SIG-M5 (cell line): ENCODE results near the gene MED6.

Source experiments
- DNase-seq: peaks from one replicate; lab custom pipeline; 2025; lab: John Stamatoyannopoulos, UW

The MED6 gene, protein sequence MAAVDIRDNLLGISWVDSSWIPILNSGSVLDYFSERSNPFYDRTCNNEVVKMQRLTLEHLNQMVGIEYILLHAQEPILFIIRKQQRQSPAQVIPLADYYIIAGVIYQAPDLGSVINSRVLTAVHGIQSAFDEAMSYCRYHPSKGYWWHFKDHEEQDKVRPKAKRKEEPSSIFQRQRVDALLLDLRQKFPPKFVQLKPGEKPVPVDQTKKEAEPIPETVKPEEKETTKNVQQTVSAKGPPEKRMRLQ

DNA sequence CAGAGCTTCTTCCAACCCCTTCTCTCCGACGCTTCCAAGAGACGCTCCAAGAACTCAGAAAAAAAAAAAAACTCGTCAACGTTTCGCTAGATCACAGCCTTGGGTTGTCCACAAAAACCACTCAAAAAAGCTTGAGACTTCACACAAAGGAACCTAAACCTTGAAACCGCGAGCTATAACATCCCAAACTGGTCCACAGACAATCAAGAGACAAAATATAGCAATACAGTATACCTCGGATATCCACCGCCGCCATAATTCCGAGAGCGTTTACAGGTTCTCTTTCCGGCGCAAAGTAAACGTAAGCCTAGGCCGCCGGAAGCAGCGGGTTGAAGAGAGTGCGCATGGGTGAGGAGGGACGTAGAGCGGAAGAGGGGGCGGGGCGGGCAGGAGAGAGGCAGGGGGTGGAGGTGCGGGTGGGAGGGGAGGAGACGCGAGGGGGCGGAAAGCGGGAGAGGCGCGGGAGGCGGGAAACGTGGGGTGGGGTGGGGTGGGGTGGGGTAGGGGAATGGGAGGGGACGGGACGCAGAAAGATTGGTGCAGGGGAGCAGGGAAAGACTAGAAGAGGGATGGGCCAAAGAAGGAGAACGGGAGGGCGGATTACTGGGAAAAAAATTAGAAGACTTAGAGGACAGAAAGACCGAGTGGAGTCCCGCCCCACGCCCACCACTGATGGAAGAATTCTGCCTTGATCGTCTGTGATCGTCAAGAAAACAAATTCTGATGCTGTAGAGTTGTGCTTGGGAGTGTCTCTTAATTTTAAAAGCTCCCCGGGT lies at the start of gene MED6:
TSS of gene MED6 (minus strand) at position 274 of the 776 bp plus-strand sequence. CDS start at position 256, 18 bp downstream.
- DNase-seq = peak; percentile 23

DNA sequence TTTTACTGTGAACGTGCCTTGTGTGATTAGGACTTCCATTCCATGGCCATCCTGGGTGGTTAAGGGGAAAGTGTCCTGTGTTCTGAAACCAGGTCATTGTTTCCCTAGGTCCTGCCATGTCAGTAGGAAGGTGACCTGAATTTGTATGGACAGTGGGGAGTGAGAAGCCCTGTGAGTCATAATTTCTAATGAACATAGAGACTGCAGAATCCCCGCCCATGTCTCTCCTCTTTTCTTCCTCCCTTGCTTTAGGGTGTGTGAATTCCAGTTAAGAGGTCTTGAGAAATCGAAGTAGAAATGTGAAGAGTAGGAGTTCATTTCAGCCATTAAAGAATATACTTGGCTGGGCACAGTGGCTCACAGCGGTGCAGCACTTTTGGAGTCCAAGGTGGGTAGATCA lies 49.3 kb upstream of the MED6 start:
- no peak for DNase-seq

DNA sequence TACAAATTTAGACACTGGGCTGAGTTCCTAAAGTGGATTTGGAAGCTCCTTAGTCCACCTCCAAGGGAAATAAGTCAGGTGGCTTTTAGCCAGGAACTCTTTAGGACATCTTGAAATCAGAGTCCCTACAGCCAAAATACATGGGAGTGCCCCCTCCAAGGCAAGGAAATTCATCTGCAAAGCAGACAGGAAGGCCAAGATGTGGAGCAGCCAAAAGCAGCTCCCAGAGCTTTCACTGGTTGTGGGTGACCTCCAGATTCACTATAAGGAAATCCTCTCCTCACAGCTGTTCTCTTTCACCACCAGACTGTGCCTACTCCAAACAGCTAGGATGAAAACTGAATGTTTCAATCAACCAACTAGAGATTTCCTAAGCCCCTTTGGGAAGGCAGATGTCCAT lies 47.9 kb upstream of the MED6 start:
- DNase-seq = no peak

DNA sequence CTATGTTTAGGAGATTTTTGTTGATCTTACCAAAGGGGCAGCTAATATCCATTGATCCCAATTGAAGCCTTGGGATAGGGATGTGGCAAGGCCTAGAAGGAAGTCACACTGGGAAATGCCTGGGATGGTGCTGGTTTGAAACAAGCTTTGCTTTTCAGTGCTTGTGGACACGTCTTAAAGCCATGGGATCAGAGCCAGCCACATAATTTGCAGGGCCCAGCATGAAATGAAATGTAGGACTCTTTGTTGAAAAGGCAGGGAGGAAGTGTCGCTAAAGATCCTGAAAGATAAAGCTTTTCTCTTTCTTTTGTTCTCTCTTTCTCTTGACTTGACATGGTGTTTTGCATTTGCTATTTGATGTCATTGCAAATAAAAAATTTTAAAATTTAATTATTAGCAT lies 46.2 kb upstream of the MED6 start:
- no peak for DNase-seq

DNA sequence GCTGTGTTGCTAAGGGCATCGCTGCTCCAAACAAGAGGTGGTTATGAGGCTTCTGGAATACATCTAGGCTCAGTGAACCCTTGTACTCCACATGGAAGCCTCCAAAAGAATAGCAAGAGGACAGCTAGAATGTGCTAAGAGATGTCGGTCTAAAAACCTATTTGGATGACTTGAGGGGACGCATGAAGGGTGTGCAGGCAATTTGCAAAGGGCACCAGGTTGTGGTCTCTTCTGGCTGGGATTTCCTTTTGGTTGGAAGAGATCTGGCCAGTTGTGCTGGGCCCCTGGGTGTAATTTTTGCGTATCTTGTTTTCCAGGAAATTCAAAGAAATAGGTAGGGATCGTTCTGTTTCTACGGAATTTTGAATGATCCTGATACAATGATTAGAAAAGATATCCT lies 45.4 kb upstream of the MED6 start:
- no peak for DNase-seq

DNA sequence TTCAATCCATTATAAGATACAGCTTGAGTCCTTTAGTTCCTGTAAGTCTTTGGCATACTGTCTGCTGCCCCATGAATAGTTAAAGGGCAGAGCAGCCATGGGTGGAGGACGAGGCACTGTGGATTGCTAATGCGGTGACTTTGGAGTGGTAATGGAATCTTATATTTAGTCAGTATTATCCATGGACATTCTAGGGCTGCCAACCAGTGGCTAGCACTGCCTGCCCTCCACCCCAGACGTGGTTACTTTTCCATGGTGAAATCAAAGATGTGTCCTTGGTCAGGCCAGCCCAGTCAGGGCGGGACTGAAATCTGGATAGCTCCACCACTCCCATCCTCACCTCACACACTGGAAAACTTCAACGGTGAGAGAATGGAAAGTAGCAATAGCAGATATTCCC lies 43.5 kb upstream of the MED6 start:
- DNase-seq = no peak

DNA sequence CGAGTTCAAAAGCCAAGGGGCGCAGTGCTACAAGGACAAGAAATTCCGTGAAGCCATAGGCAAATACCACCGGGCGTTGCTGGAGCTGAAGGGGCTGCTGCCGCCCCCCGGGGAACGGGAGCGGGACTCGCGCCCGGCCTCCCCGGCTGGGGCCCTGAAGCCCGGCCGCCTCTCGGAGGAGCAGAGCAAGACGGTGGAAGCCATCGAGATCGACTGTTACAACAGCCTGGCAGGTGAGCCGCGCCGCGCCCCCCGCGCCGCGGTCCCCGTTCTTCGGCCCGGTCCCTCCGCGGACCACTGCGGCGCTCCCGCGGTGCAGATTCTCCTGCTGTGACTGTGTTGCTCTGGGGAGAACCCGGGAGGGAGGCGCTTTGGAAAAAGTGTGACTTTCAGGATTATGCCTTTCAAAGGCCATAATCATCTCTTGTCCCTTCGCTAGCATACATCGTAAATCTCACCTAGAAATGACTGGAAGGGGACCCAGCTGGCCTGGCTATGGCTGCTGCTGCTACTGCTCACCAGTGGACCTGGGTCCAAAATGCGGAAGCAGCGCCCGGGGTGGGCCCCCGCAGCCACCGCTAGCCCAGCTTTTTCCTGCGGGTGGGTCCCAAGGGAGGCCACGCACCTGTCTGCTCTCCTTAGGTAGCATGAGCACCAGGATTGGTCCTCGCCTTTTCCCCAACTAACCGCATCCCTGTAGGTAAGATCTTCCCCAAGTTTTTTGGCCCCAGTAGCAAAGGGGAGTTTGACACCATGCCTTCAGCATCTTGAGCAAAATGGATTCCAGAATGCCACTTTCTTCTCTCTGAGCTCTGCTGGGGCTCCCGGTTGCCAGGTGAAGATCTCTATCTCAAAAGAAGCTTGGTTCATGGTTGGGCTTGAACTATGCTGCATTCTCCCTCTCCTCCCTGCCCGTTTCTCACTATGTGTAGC lies 42.1 kb upstream of the MED6 start:
- no peak for DNase-seq

DNA sequence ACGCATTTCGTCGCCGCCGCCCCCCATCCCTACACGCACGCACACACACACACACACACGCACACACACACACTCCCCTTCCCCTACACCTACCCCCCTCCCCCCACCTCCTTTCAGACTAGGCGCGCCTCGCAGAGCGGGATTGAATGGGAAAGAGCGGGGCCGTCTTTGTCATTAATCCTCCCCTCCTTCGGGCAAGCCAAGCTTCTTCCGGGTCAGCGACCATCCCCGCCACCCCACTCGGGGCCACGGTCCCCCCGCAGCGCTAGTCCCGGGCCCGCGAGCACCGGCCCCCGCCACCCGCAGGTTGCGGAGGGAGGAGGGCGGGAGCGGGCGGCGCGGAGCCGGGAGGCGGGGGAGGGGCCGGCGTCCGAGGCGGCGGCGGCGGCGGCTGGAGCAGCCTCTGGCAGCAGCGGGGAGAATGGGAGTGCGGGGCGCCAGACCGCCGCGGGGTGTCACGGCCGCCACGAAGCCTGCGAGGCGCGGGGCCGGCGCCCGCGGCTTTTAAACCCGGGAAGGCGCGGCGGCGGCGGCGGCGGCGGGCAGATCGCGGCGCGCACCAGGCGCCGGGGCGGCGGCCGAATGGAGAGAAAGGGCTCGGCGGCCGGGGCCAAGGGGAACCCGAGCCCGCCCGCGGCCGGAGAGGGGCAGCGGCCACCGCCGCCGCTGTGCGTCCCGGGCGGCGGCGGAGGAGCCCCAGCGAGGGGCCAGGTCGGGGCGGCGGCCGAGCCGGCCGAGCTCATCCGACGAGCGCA lies 41.3 kb upstream of the MED6 start, which contains the start of gene TTC9:
TSS of gene TTC9 (plus strand) at position 369 of the 755 bp plus-strand sequence. CDS start at position 583, 214 bp downstream.
- DNase-seq = no peak

DNA sequence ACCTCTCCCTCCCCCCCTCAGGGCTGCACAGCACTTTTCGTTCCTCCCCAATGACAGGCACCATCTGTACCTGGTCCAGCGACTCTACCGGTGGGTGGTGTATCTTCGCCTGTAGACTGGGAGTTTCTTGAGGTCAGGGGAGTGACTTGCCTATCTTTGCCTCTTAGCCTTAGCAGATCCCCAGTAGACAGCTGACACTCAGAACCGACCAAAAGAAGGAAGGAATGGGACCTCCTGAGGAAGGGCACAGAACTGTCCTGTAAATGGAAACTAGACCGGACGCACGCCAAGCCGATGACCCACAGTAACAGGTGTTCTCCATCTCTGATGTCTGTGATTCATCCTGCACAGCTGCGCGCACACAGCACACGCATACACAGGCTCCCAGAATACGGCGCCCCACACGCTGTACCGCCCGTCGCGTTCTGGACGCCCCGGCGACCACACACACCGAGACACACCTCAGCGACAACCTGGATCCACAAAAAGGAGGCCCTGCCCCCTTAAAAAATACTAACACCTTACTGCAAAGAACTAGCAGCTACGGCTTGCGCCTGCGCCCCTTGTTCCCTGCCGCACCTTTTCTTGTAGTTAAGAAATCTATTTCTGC lies 40.6 kb upstream of the MED6 start:
- no peak for DNase-seq

DNA sequence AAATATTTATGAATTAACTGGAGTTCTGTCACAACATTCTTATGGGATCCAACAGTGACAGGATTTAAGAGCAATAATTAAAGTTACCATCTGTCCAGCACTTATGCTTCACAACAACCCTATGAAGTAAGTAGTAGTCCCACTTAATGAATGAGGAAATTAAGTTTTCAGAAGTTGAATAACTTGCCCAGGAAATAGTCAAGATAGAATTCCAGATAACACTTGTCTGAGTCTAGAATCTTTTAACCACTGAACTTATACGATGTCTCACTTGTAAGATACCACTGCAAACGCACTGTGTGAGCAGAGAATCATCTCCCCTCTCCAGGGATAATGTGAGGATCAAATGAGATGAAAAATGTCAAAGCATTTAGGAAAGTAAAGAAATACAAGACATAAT lies 38.0 kb upstream of the MED6 start:
- DNase-seq = no peak

DNA sequence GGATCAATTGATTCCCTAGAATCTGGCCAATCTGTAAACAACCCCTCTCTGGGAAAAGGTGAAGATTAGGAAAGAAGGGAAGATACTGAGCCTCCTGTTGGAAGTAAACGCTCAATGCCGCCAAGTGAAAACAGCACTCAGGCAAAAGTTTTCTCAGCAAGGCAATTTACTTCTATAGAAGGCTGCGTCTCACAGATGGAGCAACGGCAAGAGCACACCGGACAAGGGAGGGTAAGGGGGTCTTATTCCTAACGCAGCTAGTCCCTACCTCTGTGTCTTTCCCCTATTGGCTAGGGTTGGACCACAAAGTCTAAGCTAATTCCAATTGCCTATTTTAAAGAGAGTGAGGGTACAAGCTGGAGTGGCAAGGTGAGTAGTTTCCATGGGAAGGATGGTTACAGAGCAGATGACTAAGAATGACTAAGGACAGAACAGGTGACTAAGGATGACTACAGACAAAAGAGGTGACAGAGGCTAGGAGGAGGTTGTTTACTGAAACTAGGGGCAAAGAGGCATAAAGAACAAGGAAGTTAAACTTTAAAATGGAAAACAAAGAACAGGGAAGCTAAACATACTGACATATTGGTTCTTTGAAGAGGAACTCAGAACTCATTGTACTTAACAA lies 35.6 kb upstream of the MED6 start:
- no peak for DNase-seq

DNA sequence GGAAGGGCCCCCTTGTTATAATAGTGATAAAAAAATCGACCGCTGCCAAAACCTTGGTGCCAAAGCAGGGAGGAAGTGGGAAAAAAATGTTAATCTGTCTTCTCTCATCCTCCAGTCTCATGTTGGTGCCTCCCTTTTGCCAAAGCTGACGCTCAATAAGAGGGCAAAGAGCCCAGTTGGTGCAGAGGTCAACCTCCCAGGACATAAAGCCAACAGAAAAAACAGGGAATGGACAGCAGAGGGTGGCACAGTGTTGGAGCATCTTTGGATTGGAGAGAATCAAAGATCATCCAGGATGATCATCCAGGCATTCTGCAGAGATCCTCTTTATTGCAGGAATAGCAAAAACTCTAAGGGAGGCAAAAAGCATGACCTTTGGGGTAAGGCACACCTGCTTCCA lies 31.5 kb upstream of the MED6 start:
- no peak for DNase-seq

DNA sequence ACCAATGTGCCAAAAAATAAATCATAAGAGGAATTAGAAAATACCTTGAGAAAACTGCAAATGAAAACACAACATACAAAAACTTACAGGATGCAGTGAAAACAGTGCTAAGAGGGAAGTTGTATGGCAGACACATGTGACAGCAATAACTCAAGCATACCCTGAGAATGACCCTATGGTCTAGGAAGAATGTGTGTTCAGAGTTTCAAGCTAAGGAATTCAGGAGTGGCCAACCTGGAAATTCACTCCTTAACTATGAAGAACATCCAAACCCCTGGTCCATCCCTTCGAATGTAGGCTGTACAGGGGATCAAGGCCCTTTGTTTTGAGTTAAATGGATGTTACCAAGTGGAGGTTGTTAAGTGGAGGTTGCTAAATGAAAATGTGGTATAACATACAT lies 24.5 kb upstream of the MED6 start:
- DNase-seq = no peak

DNA sequence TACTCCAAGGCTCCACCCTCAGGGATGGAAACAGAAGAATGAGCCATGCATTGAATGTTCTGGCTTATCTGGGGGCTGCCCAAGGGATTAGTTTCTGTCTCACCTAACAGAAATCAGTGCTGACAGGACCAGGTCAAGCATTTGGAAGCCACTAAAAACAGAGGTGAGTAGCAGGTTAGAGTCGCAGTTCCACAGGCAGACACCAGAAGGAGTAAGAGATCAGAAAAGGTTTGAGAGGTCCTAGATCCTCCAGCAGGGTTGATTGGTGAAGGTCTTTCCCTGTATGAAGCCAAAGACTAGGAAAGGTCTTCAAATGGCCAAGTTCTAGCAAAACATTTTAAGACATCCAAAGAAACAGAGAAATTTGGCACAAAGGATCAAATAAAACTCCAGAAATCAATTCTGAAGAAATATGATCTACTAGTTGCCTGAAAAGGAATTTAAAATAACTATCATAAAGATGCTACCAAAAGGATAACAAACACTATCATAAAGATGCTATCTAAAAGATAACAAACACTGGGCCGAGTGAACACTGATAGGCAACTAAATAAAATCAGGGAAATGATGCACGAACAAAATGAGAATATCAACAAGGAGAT lies 21.8 kb upstream of the MED6 start:
- no peak for DNase-seq

DNA sequence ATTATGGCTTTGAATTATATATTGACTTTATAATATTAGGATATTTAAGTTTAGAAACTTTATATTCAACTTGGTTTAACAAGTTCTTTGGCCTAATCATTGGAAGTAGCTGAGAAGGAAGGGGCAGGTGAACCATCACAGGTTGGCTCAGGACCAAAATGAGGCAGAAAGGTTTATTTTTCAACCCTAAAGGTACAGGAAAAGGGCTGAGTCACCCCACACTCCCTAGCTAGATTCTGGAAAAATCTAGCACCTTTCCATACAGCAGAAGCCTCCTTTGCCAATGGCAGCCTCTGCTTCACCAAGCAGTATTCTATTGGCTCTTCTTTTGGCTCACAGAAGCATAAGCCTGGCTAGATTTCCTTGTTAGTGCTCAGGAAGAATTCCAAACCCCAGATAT lies 19.3 kb upstream of the MED6 start:
- DNase-seq = no peak

DNA sequence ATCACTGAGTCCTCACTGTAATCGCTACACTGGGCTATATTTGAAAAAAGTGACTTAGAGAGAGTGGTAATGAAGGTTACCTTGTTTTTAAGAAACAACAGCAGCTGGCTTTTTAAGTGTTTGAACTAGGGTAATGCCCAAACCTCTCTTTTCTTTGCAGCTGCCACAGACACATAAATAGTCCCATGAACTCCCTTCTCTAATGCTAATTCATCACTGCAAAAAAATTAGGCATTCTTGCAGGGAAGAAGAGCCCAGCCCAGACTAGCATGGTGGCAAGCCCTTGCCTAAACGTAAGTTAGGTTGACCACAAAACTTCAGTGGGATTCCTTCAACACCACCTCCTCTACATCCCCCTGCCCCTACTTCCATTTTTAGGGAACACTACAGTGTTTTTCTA lies 17.9 kb upstream of the MED6 start:
- no peak for DNase-seq

DNA sequence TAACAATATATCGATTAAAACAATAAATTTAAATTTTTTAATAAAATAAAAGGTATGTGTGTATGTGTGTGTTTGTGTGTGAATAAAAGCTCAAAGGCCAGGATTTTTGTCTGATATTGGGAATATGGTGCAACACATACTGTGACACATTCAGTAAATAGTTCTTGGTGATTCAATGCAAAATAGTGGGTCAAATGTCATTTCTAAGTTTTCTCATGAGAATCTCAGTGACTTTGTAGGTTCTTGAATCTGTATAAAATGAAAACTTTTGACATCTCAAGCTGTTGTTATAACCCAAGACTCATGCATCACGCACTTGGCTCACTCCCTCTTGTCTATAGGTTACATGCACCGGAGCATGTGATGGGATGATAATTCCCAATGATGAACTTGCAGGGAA lies 16.2 kb upstream of the MED6 start:
- no peak for DNase-seq

DNA sequence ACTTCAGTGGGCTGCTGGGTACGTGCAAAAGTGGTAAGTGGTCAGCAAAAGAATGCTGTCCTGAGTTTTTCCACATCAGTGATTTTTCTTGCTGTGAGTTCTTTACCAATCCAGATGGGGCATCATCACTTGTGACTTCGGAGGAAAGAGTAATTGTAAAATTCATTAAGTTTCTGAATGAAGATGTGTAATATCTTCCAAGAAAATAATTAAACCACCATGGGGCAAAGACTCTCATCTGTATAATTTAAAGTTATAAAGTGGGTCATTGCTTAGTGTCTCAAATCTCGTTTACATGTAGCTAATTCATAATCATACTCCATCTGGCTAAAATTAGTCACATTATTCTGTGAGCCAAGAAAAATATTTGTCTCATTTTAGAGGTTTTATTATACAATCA lies 10.8 kb upstream of the MED6 start:
- no peak for DNase-seq

DNA sequence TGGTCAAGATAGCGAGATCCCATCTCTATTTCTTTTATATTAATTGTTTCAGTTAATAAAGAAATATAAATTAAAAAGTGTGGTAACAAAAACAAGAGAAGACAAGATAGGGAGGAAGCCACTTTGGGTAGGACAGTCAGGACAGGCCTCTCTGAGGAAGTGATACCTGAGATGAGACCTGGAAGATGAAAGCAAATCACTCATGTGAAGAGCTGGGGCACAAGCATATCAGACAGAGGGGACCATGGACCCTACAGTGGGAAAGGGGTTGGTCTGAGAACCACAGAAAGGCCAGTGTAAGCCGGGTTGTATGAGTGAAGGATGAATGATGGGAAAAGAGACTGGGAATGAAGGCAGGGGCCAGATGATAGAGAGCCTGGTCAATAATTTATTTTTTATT lies 1.8 kb upstream of the MED6 start:
- DNase-seq = no peak

DNA sequence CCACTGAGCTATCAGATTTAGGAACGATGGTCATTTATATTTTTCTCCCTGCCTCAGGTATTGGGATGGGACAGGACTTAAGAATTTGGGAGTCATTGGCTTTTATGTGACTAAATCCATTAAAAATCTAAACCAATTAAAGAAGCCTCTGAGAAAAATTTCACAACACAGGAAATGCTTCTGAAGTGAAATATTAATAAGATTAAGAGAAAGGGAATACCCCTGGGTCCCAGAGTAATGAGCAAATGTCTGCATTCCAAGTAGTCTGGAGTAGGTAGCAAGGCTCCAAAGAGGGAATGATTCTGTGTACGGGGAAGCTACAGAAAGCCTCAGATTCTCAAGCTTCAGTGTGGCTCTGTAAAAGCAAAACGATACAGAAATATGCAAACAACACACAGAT lies 707 bp upstream of the MED6 start:
- no peak for DNase-seq

DNA sequence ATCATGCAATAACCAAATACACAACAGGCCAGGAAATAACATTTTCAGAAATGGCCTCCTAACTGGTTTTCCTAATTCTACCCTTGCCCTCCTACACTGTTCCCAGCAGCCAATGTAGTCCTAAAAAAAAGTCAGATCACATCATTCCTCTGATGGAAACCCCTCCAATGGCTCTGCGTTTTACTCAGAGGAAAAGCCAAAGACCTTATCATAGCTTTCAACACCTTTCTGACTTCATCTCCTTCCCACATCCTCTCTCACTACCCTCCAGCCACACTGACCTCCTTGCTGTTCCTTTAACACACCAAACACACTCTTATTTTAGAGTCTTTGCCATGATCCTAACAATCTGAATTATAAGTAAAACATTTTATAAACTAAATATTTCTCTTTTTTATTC lies 1.1 kb downstream of the MED6 start:
- no peak for DNase-seq
